WERI-Rb-1 (cell line): Measurements from ENCODE around the gene TRMT10C.

Source experiments
- DNase-seq: peaks from one replicate; pipeline ENCODE4 v3.0.0-alpha.2; 2020
- H3K27ac ChIP-seq: fragments of 250-450 bp; sonication (Bioruptor Pico); 2 replicates; pipeline ENCODE4 v1.5.1; 2020; ENCODE audit warnings: mild to moderate bottlenecking, moderate library complexity
- H3K27me3 ChIP-seq: fragments of 250-450 bp; sonication (Bioruptor Pico); 2 replicates; pipeline ENCODE4 v1.5.1; 2021; ENCODE audit warnings: mild to moderate bottlenecking, low read depth, moderate library complexity; ENCODE audit not compliant: insufficient read depth, severe bottlenecking
- H3K36me3 ChIP-seq: fragments of 250-450 bp; sonication (Bioruptor Pico); 2 replicates; pipeline ENCODE4 v1.5.1; 2020; ENCODE audit warnings: mild to moderate bottlenecking, moderate library complexity
- H3K4me3 ChIP-seq: 2 replicates; pipeline ENCODE4 v1.5.1; 2011; ENCODE audit warnings: low read depth, mild to moderate bottlenecking, control low read depth, low read length
- H3K9me3 ChIP-seq: fragments of 250-450 bp; sonication (Bioruptor Pico); 2 replicates; pipeline ENCODE4 v1.5.1; 2021; ENCODE audit warnings: mild to moderate bottlenecking, moderate library complexity; ENCODE audit not compliant: severe bottlenecking
- CTCF ChIP-seq: IDR thresholded peaks from 2 replicates; pipeline ENCODE4 v1.5.1; 2011; ENCODE audit warnings: low read depth, mild to moderate bottlenecking, control low read depth, inconsistent platforms, low read length

TRMT10C gene

GRCh38 chr3:101519685-101520365 lies 41.8 kb upstream of the TRMT10C start:
- Histone ChIP-seq H3K4me3 (no peak overlapping the region), H3K27me3 (no peaks in the 10 kb centered on the region), H3K27ac (no peak overlapping the region), H3K9me3 (no peaks in the 10 kb centered on the region), H3K36me3 (no peaks in the 10 kb centered on the region)
- no peak for TF ChIP-seq CTCF
- DNase-seq: no peak

GRCh38 chr3:101521211-101521701 lies 40.4 kb upstream of the TRMT10C start:
- H3K27ac ChIP-seq: no peak overlapping the region
- no peaks in the 10 kb centered on the region for H3K9me3 ChIP-seq
- H3K36me3 ChIP-seq: no peaks in the 10 kb centered on the region
- H3K4me3 ChIP-seq: no peak overlapping the region
- no peak for DNase-seq
- H3K27me3 ChIP-seq: no peaks in the 10 kb centered on the region
- no peak for TF ChIP-seq CTCF

- DNase-seq: peak; percentile 45
- Histone ChIP-seq H3K9me3 (peaks cover 7% of the 10 kb centered on the region), H3K27me3 (no peaks in the 10 kb centered on the region), H3K36me3 (no peaks in the 10 kb centered on the region), H3K4me3 (no peak overlapping the region), H3K27ac (no peak overlapping the region)
- no peak for TF ChIP-seq CTCF
Observed at GRCh38 chr3:101527441-101527840, 34.2 kb upstream of the TRMT10C start.

GRCh38 chr3:101527906-101528305 lies 33.8 kb upstream of the TRMT10C start:
- DNase-seq: no peak
- TF ChIP-seq CTCF: no peak
- no peak overlapping the region for H3K4me3 ChIP-seq
- H3K9me3 ChIP-seq: peaks cover 7% of the 10 kb centered on the region
- no peak overlapping the region for H3K27ac ChIP-seq
- H3K27me3 ChIP-seq: no peaks in the 10 kb centered on the region
- no peaks in the 10 kb centered on the region for H3K36me3 ChIP-seq

GRCh38 chr3:101529816-101530685 lies 31.6 kb upstream of the TRMT10C start:
- Histone ChIP-seq H3K27me3 (no peaks in the 10 kb centered on the region), H3K9me3 (peaks cover 7% of the 10 kb centered on the region), H3K4me3 (no peak overlapping the region), H3K27ac (no peak overlapping the region), H3K36me3 (no peaks in the 10 kb centered on the region)
- no peak for TF ChIP-seq CTCF
- DNase-seq: no peak
